ENCODE data around the gene SLC9A2.

The SLC9A2 gene

DNA sequence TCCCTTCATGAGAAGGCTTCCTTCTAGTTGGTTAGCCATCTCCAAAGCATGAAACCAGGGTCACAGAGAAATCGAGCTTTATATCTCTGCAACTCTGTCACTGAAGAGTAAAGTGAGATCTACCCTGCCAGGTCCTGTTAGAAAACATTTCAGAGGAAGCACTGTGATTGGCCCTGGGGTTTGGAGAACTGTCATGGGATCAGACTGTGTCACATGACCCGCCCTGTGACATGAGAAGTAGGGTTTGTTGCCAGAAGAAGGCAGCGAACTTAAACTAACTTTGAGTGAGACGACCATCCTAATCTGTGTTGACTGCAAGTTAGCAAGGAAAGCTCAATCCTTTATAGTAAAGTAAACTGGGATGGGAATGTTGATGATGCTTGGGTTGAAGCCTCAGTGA lies 55.5 kb downstream of the SLC9A2 start:
- no peaks in the 10 kb centered on the region for H3K36me3 Mint-ChIP-seq (ENCODE audit: low read depth)
- no peak overlapping the region for H3K4me3 Mint-ChIP-seq
- H3K27ac Mint-ChIP-seq, result no peak overlapping the region
- peaks cover 4% of the 10 kb centered on the region for H3K4me1 Mint-ChIP-seq (ENCODE audit: low read depth)
- H3K27me3 Mint-ChIP-seq, result peaks cover 4% of the 10 kb centered on the region
- no peaks in the 10 kb centered on the region for H3K9me3 Mint-ChIP-seq

- Mint-ChIP-seq H3K27ac (no peak overlapping the region), H3K4me1 (ENCODE audit: low read depth) (no peaks in the 10 kb centered on the region), H3K27me3 (peaks cover 2% of the 10 kb centered on the region), H3K4me3 (no peak overlapping the region), H3K9me3 (no peaks in the 10 kb centered on the region), H3K36me3 (ENCODE audit: low read depth) (no peaks in the 10 kb centered on the region)
These were observed 58.2 kb downstream of the SLC9A2 start for GRCh38 chr2:102677244-102678215.

GRCh38 chr2:102678442-102678841 lies 59.1 kb downstream of the SLC9A2 start:
- Mint-ChIP-seq H3K9me3 (no peaks in the 10 kb centered on the region), H3K27me3 (peaks cover 4% of the 10 kb centered on the region), H3K4me1 (ENCODE audit: low read depth) (no peaks in the 10 kb centered on the region), H3K4me3 (no peak overlapping the region), H3K27ac (no peak overlapping the region), H3K36me3 (ENCODE audit: low read depth) (no peaks in the 10 kb centered on the region)

- no peaks in the 10 kb centered on the region for H3K9me3 Mint-ChIP-seq
- no peaks in the 10 kb centered on the region for H3K4me1 Mint-ChIP-seq (ENCODE audit: low read depth)
- H3K36me3 Mint-ChIP-seq (ENCODE audit: low read depth), result no peaks in the 10 kb centered on the region
- no peak overlapping the region for H3K4me3 Mint-ChIP-seq
- peaks cover 4% of the 10 kb centered on the region for H3K27me3 Mint-ChIP-seq
- H3K27ac Mint-ChIP-seq, result no peak overlapping the region
These were observed 67.4 kb downstream of the SLC9A2 start for GRCh38 chr2:102686479-102687439.

DNA sequence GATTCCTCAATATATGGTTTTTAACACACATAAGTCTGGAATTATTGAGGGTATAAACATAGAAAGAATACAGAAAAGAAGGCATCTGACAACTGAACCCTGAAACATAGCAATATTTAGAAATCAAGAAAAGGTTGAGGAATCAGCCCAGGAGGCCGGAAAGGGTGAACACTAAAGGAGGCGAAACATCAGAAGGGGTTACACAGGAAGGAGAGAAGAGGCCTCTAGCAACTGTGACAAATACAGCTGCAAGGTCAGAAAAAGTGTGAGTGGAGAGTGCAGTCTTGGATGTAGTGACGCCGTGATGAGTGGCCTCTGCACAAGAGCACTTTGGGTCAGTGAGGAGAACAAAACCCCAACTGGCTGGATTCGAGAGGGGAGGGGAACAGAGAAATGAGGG lies 70.7 kb downstream of the SLC9A2 start:
- no peaks in the 10 kb centered on the region for H3K27me3 Mint-ChIP-seq
- H3K4me1 Mint-ChIP-seq (ENCODE audit: low read depth), result no peaks in the 10 kb centered on the region
- no peaks in the 10 kb centered on the region for H3K36me3 Mint-ChIP-seq (ENCODE audit: low read depth)
- H3K9me3 Mint-ChIP-seq, result no peaks in the 10 kb centered on the region
- no peak overlapping the region for H3K4me3 Mint-ChIP-seq
- H3K27ac Mint-ChIP-seq, result no peak overlapping the region

DNA sequence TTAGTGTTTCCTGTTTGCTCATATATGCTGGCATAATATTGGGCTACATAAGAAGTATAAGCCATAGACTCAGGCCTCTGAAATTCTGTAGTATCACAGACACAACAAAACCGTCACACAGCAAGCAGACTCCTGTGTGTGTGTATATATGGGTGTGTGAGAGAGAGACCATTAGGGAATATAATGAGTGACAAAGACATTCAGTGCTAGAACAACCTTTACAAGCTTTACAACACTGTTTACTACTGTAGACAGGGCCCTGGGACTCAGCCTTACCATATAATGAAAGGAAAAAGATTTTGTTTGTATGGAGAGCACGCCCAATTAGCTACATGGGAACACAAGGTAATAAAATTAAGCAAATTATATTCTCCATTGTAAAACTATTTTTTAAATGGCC lies 77.1 kb downstream of the SLC9A2 start:
- no peaks in the 10 kb centered on the region for H3K9me3 Mint-ChIP-seq
- H3K27ac Mint-ChIP-seq, result no peak overlapping the region
- no peaks in the 10 kb centered on the region for H3K36me3 Mint-ChIP-seq (ENCODE audit: low read depth)
- H3K4me3 Mint-ChIP-seq, result no peak overlapping the region
- H3K27me3 Mint-ChIP-seq, result no peaks in the 10 kb centered on the region
- no peaks in the 10 kb centered on the region for H3K4me1 Mint-ChIP-seq (ENCODE audit: low read depth)

DNA sequence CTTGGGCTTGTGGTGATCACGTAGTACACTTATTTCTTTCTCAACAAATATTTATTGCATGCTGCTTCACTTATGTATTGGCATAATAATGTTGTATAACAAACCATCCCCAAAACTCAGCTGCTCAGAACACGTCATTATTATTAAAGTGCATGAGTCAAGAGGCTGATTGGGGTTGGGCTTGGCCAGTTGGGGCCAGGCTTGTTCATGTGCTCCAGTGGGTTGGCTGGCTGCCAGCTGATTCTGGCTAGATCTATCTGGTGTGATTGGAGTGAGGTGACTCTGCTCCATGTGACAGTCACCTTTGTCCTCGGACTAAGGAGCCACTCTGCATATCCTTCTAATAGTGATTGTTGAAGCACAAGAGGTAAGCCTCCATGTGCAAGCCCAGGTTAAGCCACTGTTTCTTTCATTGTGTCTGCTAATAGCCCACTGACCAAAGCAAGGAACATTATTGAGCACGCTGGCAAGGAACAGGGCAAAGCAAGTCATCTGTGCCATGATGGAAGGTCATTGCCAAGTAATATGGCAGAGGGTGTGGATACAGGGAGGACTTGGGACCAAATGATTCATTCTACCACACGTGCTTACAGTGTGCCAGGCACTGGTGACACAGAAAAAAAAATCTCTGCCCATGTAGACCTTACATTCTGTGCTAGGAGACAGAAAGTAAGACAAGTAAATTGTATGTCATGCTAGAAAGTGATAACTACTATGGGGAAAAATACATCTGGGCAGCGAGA lies 79.2 kb downstream of the SLC9A2 start:
- Mint-ChIP-seq H3K27ac (no peak overlapping the region), H3K4me3 (no peak overlapping the region), H3K36me3 (ENCODE audit: low read depth) (no peaks in the 10 kb centered on the region), H3K27me3 (peaks cover 4% of the 10 kb centered on the region), H3K9me3 (no peaks in the 10 kb centered on the region), H3K4me1 (ENCODE audit: low read depth) (no peaks in the 10 kb centered on the region)

- peaks cover 8% of the 10 kb centered on the region for H3K27me3 Mint-ChIP-seq
These were observed 84.0 kb downstream of the SLC9A2 start for GRCh38 chr2:102703305-102703704.

GRCh38 chr2:102703748-102704147 lies 84.4 kb downstream of the SLC9A2 start:
- no peaks in the 10 kb centered on the region for H3K4me1 Mint-ChIP-seq (ENCODE audit: low read depth)
- H3K36me3 Mint-ChIP-seq (ENCODE audit: low read depth), result no peaks in the 10 kb centered on the region
- no peak overlapping the region for H3K27ac Mint-ChIP-seq
- H3K27me3 Mint-ChIP-seq, result peaks cover 8% of the 10 kb centered on the region
- no peak overlapping the region for H3K4me3 Mint-ChIP-seq
- H3K9me3 Mint-ChIP-seq, result no peaks in the 10 kb centered on the region

More at GRCh38 chr2:102703305-102703704, 84.0 kb downstream of the SLC9A2 start:
- Mint-ChIP-seq H3K27ac (no peak overlapping the region), H3K4me3 (no peak overlapping the region), H3K36me3 (ENCODE audit: low read depth) (no peaks in the 10 kb centered on the region), H3K9me3 (no peaks in the 10 kb centered on the region), H3K4me1 (ENCODE audit: low read depth) (no peaks in the 10 kb centered on the region)

DNA sequence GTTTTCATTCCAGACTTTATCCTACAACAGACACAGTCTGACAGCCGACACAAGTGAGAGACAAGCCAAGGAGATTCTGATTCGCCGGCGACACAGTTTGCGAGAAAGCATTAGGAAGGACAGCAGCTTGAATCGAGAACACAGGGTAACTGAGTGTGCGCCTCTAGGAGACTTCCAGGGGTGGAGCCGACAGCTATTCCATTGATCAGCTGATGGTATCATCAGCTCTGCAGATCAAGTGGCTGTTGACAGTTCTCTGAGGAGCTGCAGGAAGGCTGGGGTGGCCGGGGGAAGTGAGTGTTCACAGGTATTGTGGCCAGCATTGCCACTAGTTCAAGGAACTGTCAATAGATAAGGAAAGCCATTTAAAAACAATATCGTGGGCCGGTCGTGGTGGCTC lies 85.2 kb downstream of the SLC9A2 start:
- no peak overlapping the region for H3K27ac Mint-ChIP-seq
- H3K9me3 Mint-ChIP-seq, result no peaks in the 10 kb centered on the region
- no peaks in the 10 kb centered on the region for H3K4me1 Mint-ChIP-seq (ENCODE audit: low read depth)
- H3K4me3 Mint-ChIP-seq, result no peak overlapping the region
- peaks cover 8% of the 10 kb centered on the region for H3K27me3 Mint-ChIP-seq
- H3K36me3 Mint-ChIP-seq (ENCODE audit: low read depth), result no peaks in the 10 kb centered on the region

- no peak overlapping the region for H3K27ac Mint-ChIP-seq
- H3K36me3 Mint-ChIP-seq (ENCODE audit: low read depth), result no peaks in the 10 kb centered on the region
- H3K27me3 Mint-ChIP-seq, result peaks cover 4% of the 10 kb centered on the region
- no peaks in the 10 kb centered on the region for H3K9me3 Mint-ChIP-seq
- no peaks in the 10 kb centered on the region for H3K4me1 Mint-ChIP-seq (ENCODE audit: low read depth)
- no peak overlapping the region for H3K4me3 Mint-ChIP-seq
These were observed 88.7 kb downstream of the SLC9A2 start for GRCh38 chr2:102707796-102708695.

GRCh38 chr2:102708847-102709559 lies 89.7 kb downstream of the SLC9A2 start:
- Mint-ChIP-seq H3K36me3 (ENCODE audit: low read depth) (no peaks in the 10 kb centered on the region), H3K27ac (no peak overlapping the region), H3K27me3 (peaks cover 4% of the 10 kb centered on the region), H3K9me3 (no peaks in the 10 kb centered on the region), H3K4me3 (no peak overlapping the region), H3K4me1 (ENCODE audit: low read depth) (no peaks in the 10 kb centered on the region)

GRCh38 chr2:102717308-102718018 lies 98.1 kb downstream of the SLC9A2 start:
- H3K4me1 Mint-ChIP-seq (ENCODE audit: low read depth), result no peaks in the 10 kb centered on the region
- H3K27ac Mint-ChIP-seq, result no peak overlapping the region
- peaks cover 44% of the 10 kb centered on the region for H3K36me3 Mint-ChIP-seq (ENCODE audit: low read depth)
- H3K27me3 Mint-ChIP-seq, result no peaks in the 10 kb centered on the region
- no peaks in the 10 kb centered on the region for H3K9me3 Mint-ChIP-seq
- no peak overlapping the region for H3K4me3 Mint-ChIP-seq

All from stimulated activated naive CD8-positive, alpha-beta T cell treated with anti-CD3 and anti-CD28 coated beads, Interleukin-15, Interleukin-2, amounts not matched to agents 100 ng/mL and 50 ng/mL, for 24 hours (primary cell).